T47D (cell line): Measurements from ENCODE around the gene PRDM10.

Source experiments
- DNase-seq, 2 experiments: peaks; one replicate each; pipeline versions ENCODE4 v3.0.0 to v3.0.0-alpha.2; 2011 to 2012; ENCODE audit warnings: low read depth in 1 of 2, low spot score in 1 of 2
- JUND ChIP-seq: IDR thresholded peaks from 2 replicates; pipeline ENCODE4 v1.6.1; 2012; ENCODE audit warnings: low read depth
- in situ Hi-C: cut with HindIII; loops from 2 replicates; pipeline ENCODE4 v1.10.0; 2016; ENCODE audit warnings: low sequenced_read_pairs, low pct_unique_long_range_greater_than_20kb

Gene PRDM10, protein sequence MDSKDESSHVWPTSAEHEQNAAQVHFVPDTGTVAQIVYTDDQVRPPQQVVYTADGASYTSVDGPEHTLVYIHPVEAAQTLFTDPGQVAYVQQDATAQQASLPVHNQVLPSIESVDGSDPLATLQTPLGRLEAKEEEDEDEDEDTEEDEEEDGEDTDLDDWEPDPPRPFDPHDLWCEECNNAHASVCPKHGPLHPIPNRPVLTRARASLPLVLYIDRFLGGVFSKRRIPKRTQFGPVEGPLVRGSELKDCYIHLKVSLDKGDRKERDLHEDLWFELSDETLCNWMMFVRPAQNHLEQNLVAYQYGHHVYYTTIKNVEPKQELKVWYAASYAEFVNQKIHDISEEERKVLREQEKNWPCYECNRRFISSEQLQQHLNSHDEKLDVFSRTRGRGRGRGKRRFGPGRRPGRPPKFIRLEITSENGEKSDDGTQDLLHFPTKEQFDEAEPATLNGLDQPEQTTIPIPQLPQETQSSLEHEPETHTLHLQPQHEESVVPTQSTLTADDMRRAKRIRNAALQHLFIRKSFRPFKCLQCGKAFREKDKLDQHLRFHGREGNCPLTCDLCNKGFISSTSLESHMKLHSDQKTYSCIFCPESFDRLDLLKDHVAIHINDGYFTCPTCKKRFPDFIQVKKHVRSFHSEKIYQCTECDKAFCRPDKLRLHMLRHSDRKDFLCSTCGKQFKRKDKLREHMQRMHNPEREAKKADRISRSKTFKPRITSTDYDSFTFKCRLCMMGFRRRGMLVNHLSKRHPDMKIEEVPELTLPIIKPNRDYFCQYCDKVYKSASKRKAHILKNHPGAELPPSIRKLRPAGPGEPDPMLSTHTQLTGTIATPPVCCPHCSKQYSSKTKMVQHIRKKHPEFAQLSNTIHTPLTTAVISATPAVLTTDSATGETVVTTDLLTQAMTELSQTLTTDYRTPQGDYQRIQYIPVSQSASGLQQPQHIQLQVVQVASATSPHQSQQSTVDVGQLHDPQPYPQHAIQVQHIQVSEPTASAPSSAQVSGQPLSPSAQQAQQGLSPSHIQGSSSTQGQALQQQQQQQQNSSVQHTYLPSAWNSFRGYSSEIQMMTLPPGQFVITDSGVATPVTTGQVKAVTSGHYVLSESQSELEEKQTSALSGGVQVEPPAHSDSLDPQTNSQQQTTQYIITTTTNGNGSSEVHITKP

DNA sequence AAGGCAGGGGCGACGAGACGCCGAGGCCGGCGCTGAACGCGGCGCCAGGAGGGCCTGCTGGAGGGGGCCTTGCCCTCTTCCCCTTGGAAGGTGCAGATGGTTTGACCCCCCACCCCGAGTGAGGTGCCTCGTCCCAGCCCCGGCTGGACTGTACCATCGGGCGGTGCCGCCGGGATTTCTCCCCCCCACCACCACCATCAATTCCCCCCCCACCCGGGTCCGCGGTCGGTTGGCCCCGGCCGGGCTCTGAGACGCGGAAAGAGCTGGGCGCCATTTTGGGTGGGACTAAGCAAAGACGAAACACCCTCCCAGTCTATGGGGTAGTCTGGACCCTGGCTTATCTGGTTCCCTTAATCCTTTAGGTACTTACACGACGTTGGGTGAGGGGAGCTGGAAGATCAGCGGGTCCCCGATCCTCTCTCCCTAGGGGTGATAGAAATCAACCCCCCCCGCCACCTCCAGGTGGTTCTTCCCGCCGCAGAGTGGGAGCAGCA lies at the start of gene PRDM10:
Gene PRDM10 (minus strand): TSS at position 484 of the 494 bp plus-strand sequence. CDS start 41,871 bp downstream, outside the sequence.
- TF ChIP-seq JUND = peak; percentile 62; the same call in 1 of the 2 replicates
- in situ Hi-C loops = no loop called here
- DNase-seq = peak; percentile 98 to 99

DNA sequence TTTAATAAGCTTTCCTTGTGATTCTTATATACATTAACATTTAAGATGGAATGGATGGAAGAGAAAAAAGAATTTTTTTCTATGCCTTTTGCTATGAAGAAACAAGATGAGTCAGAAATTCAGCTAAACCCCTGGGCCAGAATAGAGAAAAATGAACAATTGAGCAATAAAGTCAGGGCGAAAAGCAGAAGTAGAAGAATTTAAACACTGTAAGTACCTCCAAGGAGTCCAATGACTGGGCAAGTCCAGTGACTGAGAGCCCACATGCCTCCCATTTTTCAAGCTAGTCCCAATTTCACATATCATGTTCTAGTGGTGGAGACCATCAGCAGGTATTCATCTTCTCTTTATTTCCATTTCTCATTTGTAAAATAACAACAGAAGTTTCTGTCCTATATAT lies 48.4 kb upstream of the PRDM10 start:
- in situ Hi-C loops = no loop called here
- no peak for TF ChIP-seq JUND
- DNase-seq = no peak

DNA sequence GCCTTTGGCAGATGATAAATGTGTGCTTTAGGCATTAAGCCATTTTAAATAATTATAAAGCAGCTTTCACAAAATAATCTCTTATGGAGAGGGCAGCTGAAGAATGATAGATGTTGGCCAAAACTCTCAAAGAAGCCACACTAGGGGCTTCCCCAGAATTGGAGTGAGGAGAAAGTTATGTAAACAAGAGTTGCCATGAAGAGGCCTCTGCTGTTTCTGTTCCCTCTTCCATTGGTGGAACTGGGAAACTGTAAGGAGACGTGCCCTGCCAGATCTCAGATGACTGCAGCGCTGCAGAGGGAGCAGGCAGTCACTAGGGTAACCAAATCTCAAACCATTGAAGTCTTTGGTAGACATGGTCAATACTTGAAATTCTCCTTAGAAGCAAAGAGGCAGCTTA lies 47.6 kb upstream of the PRDM10 start:
- no peak for DNase-seq
- TF ChIP-seq JUND = no peak
- in situ Hi-C loops = no loop called here

DNA sequence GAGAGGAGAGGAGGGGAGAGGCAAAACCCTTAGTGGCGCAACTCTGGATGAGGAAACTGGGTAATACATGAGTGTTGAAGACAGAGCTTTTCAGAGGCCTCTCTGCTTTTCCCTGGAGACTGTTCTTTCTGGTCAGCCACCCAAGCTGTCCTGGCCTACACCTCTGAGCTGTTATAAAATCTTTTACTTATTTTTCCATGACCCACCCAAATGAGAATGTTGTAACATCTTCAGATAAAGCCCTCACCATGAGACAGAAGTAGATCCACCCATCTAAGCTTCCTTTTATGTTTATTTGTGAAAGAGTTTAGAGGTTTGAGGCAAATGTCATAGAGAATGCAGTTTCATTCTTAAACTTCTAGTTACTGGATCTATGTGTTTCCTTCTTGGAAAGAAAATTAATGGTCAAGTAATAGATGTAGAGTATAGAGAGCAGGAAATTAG lies 46.7 kb upstream of the PRDM10 start:
- in situ Hi-C loops = no loop called here
- no peak for DNase-seq
- no peak for TF ChIP-seq JUND

DNA sequence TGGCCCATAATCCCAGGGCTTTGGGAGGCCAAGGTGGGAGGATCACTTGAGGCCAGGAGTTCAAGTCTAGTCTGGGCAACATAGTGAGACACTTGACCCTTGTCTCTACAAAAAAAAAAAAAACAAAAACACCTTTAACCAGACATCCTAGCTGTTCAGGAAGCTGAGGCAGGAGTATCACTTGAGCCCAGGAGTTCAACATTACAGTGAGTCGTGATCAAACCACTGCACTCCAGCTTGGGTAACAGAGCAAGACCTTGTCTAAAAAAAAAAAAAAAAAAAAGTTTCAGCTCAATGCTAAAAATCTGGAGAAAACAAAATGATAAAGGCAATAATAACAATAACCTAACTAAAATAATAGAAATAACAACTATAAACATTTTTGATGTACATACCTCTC lies 44.5 kb upstream of the PRDM10 start:
- in situ Hi-C loops = no loop called here
- no peak for DNase-seq
- no peak for TF ChIP-seq JUND

DNA sequence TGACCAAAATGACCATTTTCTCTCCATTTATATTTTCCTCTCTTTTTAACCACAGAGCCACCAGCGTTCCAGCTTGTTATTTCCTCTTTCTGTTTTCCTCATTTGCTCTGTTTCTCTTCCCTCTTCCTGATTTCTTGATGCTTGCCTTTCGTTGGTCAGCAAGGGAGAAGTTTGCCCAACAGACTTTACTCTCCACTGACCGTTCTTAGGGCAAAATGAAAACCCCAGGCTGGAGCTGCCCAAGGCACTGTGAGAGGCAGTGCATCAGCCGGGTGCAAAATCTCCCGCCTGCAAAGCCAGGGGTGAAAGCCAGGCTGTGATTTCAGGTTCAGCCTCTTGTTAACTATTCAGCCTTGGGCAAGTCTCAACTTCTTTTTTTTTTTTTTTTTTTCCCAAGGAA lies 40.9 kb upstream of the PRDM10 start:
- in situ Hi-C loops = no loop called here
- no peak for TF ChIP-seq JUND
- DNase-seq = no peak

DNA sequence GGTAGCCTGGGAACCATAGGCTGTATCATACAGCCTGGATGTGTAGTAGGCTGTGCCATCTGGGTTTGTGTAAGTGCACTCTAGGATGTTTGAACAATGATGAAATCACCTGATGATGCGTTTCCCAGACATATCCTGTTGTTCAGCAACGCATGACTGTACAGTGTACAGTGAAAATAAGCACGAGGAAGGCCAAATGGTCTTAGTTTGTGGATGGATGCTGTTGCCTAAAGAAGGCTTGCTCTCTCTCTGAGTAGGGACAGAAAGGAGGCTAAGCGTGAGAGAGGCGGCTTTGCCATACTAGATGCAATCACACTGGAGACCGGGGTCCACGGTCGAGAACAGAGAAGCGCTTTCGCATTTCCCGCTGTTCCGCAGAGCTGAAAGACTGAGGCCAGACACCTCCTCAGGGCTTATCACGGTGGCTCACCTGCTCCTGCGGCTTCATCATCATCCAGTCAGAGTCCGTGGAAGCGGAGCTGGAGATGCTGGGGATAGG lies 39.5 kb upstream of the PRDM10 start:
- TF ChIP-seq JUND = no peak
- DNase-seq = peak; percentile 84 to 86
- in situ Hi-C loops = no loop called here

DNA sequence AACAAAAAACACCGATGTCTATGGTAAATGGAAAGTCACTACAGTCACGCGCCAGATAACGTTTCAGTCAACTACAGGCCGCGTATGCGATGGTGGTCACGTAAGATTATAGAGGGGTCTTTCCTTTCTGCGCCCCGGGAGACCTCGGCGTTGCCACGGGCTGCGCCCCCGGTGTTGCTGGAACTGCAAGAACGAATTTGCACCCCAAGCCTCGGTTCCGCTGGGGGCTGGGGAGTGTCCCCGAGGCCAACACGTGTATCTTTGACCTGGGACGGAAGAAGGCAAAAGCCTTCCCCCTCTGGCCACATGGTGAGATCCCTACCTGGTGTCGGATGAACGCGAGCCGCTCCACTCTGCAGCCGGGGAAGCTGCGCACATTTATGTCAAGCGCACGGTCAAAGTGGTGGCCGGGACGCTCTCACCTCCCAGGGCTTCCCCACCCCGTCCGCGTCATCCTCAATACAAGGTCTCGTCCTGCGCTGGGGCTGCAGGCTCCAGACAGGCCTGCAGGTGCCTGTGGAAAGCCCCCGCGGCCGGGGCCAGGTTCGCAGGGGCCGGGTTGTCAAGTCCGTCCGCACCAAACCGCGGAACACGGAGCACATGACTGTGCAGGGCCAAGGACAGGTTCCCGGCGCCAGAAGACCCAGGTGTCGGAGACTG lies 37.8 kb upstream of the PRDM10 start:
- TF ChIP-seq JUND = no peak
- in situ Hi-C loops = no loop called here
- no peak for DNase-seq

DNA sequence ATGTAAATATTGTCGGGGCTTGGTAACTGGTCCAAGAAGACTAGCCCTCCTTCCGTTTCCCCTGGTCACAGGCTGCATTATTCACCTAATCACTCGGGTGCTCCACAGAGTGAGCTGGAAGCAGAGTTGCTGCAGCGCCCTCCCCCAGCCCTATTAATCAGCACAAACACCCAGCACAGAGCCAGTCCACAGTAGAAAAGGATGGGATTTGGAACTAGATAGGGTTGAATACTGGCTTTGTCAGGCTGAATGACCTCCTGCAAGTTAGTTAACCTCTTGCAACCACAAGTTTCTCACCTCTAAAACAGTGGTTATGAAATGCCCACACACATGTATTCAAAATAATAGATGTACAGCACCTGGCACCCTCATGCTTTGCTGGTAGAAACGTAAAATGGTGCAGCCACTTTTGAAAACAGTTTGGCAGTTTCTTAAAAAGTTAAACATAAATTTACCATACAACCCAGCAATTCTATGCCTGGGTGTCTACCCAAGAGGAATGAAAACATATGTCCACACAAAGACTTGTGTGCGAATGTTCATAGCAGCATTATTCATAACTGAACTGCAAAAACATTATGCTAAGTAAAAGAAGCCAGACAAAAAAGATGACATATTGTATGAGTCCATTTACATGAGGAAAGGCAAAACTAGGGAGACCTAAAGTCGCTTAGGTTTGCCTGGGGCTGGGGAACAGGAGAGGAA lies 35.4 kb upstream of the PRDM10 start:
- in situ Hi-C loops = no loop called here
- no peak for TF ChIP-seq JUND
- no peak for DNase-seq

DNA sequence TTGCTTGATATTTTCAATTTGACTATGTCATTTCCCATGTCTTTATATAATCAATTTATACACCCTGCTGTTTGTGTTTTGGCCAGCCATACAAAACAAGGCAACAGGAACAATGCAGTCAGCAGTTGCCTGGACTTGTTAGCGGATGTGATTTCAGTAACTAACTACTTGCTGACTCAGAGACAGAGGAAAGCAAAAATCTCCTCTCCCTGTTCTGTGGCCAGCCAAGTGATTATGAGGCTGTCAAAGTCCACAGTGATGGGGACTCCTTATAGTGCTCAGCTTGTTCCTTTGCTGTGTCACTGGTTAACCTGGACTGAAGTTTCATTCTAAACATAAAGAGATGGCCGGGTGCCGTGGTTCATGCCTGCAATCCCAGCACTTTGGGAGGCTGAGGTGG lies 34.4 kb upstream of the PRDM10 start:
- in situ Hi-C loops = no loop called here
- DNase-seq = no peak
- TF ChIP-seq JUND = no peak

DNA sequence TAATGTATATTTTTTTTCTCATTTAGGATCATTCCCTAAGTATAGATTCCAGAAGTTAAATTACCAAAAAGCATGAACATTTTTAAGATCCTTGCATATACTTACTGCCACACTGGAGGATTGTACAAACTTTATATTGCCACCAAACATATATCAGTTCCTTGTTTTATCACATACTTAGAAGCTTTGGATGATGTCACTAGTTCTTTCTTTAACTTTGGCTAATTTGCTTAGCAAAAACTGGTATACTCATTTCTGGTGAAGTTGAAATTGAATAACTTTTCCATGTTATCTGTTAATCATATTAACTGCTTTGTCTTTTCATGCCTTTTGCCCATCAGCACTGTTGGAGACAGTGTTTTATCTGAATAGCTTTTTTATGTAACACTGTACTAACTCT lies 31.6 kb upstream of the PRDM10 start:
- in situ Hi-C loops = no loop called here

DNA sequence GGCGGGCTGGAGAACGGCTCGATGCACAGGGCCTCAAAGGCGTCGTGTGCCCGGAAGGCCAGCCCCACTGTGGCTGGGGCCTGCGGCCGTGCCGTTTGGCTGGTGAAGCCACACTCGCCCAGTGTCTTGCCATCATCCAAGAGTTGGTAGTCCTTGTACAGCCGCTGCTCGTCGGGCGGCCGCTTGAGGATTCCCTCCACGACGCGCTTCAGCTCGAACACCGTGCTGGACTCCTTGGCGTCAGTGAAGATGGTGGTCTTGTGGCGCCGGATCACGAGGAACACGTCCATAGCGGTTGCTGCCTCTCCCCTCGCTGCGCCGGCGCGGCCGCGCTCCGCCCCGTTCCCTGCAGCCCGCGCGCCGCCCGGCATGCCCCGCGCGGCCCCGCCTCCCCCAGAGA lies 30.3 kb upstream of the PRDM10 start:
- no peak for TF ChIP-seq JUND
- in situ Hi-C loops = no loop called here
- DNase-seq = no peak

More for the DNA sequence above, 31.6 kb upstream of the PRDM10 start:
- DNase-seq = no peak
- TF ChIP-seq JUND = no peak
